8988T (cell line): ENCODE data around the gene KLK15.

ENCODE experiments used
- DNase-seq: peaks from one replicate; pipeline ENCODE4 v3.0.0; 2011

Gene KLK15

GRCh38 chr19:50842130-50842529 lies 8.8 kb upstream of the KLK15 start:
- DNase-seq = no peak

DNA sequence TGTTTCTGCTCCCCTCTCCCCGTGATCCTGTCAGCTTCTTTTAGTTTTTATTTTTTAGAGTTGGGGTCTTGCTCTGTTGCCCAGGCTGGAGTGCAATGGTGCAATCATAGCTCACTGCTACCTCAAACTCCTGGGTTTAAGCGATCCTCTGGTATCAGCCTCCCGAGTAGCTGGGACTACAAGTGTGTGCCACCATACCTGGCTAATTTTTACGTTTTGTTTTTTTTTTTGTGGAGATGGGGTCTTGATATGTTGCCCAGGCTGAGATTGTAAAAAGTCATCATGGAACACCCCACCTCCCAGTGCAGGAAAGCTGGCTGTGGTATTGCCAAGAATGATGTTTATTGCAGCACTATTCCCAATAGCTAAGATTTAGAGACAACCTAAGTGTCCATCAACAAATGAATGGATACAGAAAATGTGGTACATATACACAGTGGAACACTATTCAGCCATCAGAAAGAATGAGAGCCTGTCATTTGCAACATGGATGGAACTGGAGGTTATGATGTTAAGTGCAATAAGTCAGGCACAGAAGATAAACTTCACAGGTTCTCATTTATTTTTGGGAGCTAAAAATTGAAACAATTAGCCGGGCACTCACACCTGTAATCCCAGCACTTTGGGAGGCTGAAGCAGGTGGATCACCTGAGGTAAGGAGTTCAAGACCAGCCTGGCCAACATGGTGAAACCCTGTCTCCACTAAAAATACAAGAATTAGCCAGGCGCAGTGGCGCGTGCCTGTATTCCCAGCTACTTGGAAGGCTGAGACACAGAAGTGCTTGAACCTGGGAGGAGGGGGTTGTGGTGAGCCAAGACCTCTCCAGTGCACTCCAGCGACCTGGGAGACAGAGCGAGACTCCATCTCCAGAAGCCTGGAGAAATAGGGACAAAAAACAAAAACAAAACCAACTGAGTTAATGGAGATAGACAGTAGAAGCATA lies 6.6 kb upstream of the KLK15 start:
- no peak for DNase-seq

DNA sequence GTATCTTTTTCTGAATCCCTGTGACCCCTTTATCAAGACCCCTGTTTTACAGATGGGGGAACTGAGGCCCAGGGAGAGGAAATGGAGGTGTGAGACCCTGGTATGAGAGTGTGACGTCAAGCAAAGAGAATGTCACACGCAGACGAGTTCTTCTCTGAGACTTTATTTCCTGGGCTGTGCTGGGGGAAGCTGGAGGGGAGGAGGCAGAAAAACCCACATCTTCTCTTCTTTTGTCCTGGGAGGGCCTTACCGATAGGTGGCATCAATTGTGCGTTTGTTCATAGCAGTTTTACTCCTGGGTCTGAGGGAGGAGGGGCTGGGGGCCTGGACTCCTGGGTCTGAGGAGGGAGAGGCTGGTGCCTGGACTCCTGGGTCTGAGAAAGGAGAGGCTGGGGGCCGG lies 4.9 kb upstream of the KLK15 start:
- peak; percentile 65 for DNase-seq

GRCh38 chr19:50837300-50837699 lies 3.9 kb upstream of the KLK15 start:
- DNase-seq = no peak

DNA sequence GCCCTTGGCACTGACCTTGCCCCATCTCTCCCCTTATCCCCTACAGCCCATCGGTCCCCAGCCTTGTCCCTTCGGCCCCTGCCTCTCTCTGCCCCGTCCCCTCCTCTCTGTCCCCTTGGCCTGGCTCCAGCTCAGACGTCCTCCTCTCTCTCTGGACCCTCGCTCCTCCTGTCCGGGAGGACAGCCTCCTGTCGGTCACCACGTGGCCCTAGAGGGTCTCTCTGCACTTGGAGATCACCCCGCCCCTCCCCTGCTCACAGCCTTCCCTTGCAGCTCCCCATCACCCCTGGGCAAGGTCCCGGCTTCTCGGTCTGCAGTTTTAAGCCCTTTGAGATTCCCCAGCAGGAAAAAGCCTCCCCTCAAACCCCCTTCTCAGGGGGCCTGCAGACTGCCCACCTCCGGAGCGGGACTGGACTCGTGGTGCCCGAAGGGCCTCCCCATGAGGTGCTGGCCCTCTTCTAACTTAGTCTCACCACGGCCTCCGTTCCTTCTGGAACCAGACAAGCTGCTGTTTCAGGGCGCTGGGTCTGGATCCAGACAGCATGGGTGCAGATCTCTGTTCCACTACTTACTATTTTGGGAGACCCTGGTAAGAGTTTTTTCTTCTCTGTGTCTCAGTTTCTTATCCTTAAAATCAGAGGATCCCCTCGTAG lies 3.3 kb upstream of the KLK15 start:
- DNase-seq = no peak

GRCh38 chr19:50835785-50836542 lies 2.6 kb upstream of the KLK15 start:
- DNase-seq = peak; percentile 86

DNA sequence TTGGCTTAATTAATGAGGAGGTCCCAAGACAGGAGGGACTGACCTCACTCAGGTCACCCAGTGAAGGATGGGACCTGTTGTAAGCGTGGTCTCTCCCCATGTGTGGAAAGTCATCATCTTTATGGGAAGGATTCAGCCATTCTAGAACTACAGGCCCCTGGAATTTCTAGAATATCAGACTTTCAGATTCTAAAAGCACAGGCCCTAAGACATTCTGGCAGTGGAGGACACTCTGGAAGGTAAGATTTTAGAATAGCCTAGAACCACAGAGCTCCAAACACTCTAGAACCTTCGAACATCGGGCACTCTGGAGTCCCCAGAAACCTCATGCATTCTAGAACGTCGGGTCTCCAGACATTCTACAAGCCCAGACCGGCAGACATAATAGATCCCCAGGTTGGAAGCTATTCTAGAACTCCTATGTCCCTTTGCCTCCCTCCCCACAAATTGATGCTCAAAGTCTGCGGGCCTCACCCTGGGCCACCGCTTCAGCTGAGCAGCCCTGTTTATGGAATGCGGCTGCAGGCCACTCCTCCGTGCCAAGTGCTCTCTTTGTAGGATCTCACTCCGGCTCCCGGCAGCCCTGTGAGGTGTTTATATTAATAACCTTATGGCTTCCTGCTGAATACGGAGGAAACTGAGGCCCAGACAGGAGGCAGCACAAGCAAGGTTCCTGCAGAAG lies 1.9 kb upstream of the KLK15 start:
- DNase-seq = no peak

DNA sequence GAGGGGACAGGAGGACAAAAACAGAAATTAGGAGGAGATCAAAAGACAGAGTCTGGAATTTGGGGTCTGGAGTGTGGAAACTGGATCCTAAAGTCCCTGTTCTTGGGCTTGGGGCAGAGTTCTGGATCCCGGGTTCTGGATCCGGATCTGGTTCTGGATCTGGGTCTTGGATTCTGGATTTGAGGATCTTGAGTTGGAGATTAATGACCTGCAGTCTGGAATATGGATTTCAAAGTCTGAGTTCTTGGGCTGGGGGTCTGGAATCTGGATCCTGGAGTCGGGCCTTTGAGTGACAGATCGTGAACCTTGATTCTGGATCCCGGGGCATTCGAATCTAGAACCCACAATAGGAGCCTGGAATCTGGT lies 411 bp upstream of the KLK15 start:
- DNase-seq = no peak

DNA sequence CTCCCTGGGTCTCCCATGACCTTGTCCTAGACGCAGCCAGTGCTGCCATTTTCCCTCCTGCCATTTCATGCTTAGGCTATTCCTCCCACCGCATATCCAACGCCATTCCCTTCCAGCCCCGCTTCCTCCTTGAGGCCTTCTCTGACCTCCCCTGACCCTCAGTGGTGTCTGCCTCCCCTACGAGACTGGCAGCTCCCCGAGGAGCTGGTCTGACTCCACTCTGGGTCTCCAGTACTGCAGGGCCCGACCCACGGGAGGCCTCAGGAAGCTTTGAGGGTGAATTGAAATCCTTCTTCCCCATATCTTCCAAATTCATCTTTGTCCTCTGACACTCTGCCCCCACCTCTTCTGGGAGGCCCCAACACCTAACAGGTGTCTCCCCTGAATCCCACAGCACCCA lies 708 bp downstream of the KLK15 start:
- no peak for DNase-seq

GRCh38 chr19:50831026-50831396 lies 2.4 kb downstream of the KLK15 start:
- no peak for DNase-seq

GRCh38 chr19:50830266-50831025 lies 2.9 kb downstream of the KLK15 start:
- DNase-seq = no peak

GRCh38 chr19:50829801-50830200 lies 3.6 kb downstream of the KLK15 start:
- DNase-seq = no peak

DNA sequence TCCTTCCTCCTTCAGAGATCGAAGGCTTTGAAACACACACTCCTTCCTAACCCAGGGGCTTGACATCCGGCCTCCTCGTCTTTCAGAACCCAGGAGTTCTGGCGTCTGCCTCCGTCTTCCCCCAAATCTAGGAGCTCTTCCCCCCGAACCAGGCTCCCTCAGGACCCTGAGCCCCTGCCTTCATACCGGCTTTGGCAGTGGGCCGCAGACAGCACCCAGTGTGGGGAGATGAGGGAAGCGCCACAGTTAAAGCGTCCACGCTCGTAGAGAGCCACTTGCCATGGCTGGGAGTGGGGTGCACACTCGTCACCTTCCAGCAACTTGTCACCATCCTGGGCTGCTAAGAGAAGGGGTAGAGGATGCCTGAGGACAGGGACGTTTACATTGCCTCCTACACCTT lies 5.9 kb downstream of the KLK15 start:
- DNase-seq = no peak

GRCh38 chr19:50826492-50827240 lies 6.7 kb downstream of the KLK15 start:
- no peak for DNase-seq

GRCh38 chr19:50823389-50824042 lies 9.9 kb downstream of the KLK15 start, which contains the start of gene KLK1:
KLK1 (minus strand) TSS chr19:50823787; CDS start chr19:50823748, 39 bp downstream.
- no peak for DNase-seq

- DNase-seq = no peak
Measured at GRCh38 chr19:50822661-50823208, 10.6 kb downstream of the KLK15 start.

DNA sequence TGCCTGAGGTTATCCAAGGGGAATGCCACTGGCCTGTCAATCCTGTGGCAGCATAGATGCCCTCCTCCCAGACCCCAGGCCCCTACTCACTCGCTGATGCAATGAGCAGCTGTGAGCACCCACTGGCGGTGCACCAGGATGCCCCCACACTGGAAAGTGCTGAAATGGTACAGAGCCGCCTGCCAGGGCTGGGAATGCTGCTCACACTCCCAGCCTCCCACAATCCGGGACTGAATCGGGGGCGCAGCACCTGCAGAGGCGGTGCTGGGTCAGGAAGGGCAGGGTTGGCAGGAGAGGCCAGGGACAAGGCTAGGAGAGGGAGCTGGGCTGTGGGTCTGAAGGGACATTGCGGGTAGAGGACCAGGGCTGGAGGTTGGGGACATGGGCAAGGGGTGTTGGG lies 11.8 kb downstream of the KLK15 start:
- DNase-seq = no peak

DNA sequence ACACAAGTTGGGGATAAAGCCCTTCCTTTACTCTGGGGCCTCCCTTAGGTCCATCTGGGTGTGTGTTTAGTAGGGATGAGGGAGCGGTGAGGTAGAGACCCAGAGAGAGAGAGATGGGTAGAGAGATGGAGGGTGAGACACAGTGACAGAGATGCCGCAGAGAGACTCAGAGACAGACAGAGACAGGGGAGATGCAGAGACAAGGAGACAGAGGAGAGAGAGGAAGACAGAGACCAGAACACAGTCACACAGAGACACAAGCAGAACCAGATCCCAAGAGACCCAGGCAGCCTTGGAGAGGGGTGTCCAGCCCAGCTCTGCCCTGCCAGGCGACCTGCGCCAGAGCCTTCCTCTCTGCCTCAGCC lies 12.1 kb downstream of the KLK15 start:
- no peak for DNase-seq

- DNase-seq = no peak
Measured at GRCh38 chr19:50820549-50821247, 12.7 kb downstream of the KLK15 start.

DNA sequence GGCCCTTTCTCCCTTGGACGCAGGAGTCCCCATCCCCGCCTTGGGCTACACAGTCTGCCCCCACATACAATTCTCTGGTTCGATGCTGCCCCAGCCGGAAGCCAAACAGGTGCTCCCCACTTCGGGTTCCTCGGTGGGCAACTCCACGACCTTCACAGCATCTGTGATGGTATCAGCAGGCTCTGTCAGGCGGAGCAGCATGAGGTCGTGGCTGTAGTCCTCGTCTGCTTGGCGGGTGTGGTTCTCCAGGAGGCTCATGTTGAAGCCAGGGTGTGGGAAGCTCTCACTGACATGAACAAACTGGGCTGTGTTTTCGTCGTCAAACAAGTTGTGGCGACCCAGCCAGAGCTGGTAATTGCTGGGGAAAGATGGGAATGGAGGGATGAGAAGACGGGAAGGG lies 13.3 kb downstream of the KLK15 start:
- DNase-seq = no peak
